Activated CD4-positive, alpha-beta T cell treated with anti-CD3 and anti-CD28 coated beads, Interleukin-2, amount 50 U/mL, for 4 hours (primary cell): Measurements from ENCODE around the gene PRKX.
"Not testable (repeated sequence)": the region's sequence is repeated elsewhere in the genome, so short reads cannot be mapped to it uniquely, and the experiment has no call there.

ENCODE experiments used
- DNase-seq, 2 experiments: peaks; one replicate each; pipeline ENCODE4 v3.0.0-alpha.2; 2020

PRKX gene

GRCh38 chrX:3563451-3563850 is 150.0 kb downstream of the PRKX start:
- DNase-seq, result no peak

GRCh38 chrX:3560010-3560409 is 153.4 kb downstream of the PRKX start:
- not testable (repeated sequence) for DNase-seq
